Upper lobe of right lung (tissue), 1 donor: ENCODE data around the gene DPH6. TPM values are rescaled to one million over a fixed set of nuclear protein-coding genes. Genes with fewer than 3 reads are reported as not detected.

Experiments
- ATAC-seq: fragments of 200-7000 bp; cut with Tn5 transposase; one replicate; pipeline ENCODE4 v1.9.1; 2020; ENCODE audit warnings: mild to moderate bottlenecking, moderate library complexity
- DNase-seq: peaks from one replicate; pipeline ENCODE4 v3.0.0-alpha.2; 2020
- H3K27ac ChIP-seq: fragments of 200-600 bp; one replicate; pipeline ENCODE4 v1.8.0; 2022
- H3K27me3 ChIP-seq: fragments of 200-600 bp; one replicate; pipeline ENCODE4 v1.8.0; 2022; ENCODE audit warnings: mild to moderate bottlenecking
- H3K36me3 ChIP-seq: fragments of 200-600 bp; one replicate; pipeline ENCODE4 v1.8.0; 2022
- H3K4me1 ChIP-seq: fragments of 200-600 bp; one replicate; pipeline ENCODE4 v1.8.0; 2022
- H3K4me3 ChIP-seq: fragments of 200-600 bp; one replicate; pipeline ENCODE4 v1.8.0; 2022; ENCODE audit warnings: mild to moderate bottlenecking
- H3K9me3 ChIP-seq: fragments of 200-600 bp; one replicate; pipeline ENCODE4 v1.8.0; 2022
- CTCF ChIP-seq: fragments of 200-600 bp; IDR thresholded peaks from one replicate; pipeline ENCODE4 v1.8.0; 2022; ENCODE audit warnings: antibody characterized with exemption
- intact Hi-C: fragments of 100-400 bp; cut with DNase I; formaldehyde crosslinking; loops from one replicate; pipeline ENCODE4 v1.11.0; 2022
- total RNA-seq: library from RNA; stranded (reverse); fragmentation: NEBNext Ultra II Directional; extraction: Animal tissue kit (Norgen Biotek cat#: 25700); gene quantifications from one replicate; pipeline ENCODE4 v1.2.1, GENCODE V29; 2021
- donor health status: DM: no; HTN: yes; CAD: no; lungs with severe emphysema.

DPH6 gene
- total RNA-seq, 1 donor from 2014 or later, result 15.8 TPM

GRCh38 chr15:35486296-35486695 lies 59.7 kb downstream of the DPH6 start:
- TF ChIP-seq CTCF, result no peak
- intact Hi-C loops, result no loop called here
- DNase-seq (no peak), ATAC-seq (no peak)
- Histone ChIP-seq H3K4me1 (no peaks in the 10 kb centered on the region), H3K27ac (no peak overlapping the region), H3K36me3 (no peaks in the 10 kb centered on the region), H3K9me3 (no peaks in the 10 kb centered on the region), H3K4me3 (no peak overlapping the region), H3K27me3 (no peaks in the 10 kb centered on the region)

GRCh38 chr15:35485411-35485810 lies 60.6 kb downstream of the DPH6 start:
- no peaks in the 10 kb centered on the region for H3K9me3 ChIP-seq
- intact Hi-C loops, result no loop called here
- TF ChIP-seq CTCF, result no peak
- no peak overlapping the region for H3K27ac ChIP-seq
- H3K27me3 ChIP-seq, result no peaks in the 10 kb centered on the region
- no peak overlapping the region for H3K4me3 ChIP-seq
- ATAC-seq (no peak), DNase-seq (no peak)
- H3K36me3 ChIP-seq, result no peaks in the 10 kb centered on the region
- H3K4me1 ChIP-seq, result no peaks in the 10 kb centered on the region

GRCh38 chr15:35484231-35484945 lies 61.6 kb downstream of the DPH6 start:
- no peak for ATAC-seq
- H3K9me3 ChIP-seq, result no peaks in the 10 kb centered on the region
- H3K27ac ChIP-seq, result no peak overlapping the region
- H3K27me3 ChIP-seq, result no peaks in the 10 kb centered on the region
- TF ChIP-seq CTCF, result no peak
- H3K4me3 ChIP-seq, result no peak overlapping the region
- no peaks in the 10 kb centered on the region for H3K4me1 ChIP-seq
- DNase-seq, result no peak
- intact Hi-C loops, result no loop called here
- no peaks in the 10 kb centered on the region for H3K36me3 ChIP-seq

GRCh38 chr15:35481992-35482391 lies 64.0 kb downstream of the DPH6 start:
- Histone ChIP-seq H3K9me3 (no peaks in the 10 kb centered on the region), H3K4me3 (no peak overlapping the region), H3K27ac (no peak overlapping the region), H3K36me3 (no peaks in the 10 kb centered on the region), H3K4me1 (no peaks in the 10 kb centered on the region), H3K27me3 (no peaks in the 10 kb centered on the region)
- DNase-seq, result no peak
- no peak for TF ChIP-seq CTCF
- intact Hi-C loops, result no loop called here
- no peak for ATAC-seq

GRCh38 chr15:35481064-35481463 lies 64.9 kb downstream of the DPH6 start:
- no peak for DNase-seq
- Histone ChIP-seq H3K4me1 (no peaks in the 10 kb centered on the region), H3K27me3 (no peaks in the 10 kb centered on the region), H3K36me3 (no peaks in the 10 kb centered on the region), H3K4me3 (no peak overlapping the region), H3K27ac (no peak overlapping the region), H3K9me3 (no peaks in the 10 kb centered on the region)
- ATAC-seq, result no peak
- TF ChIP-seq CTCF, result no peak
- intact Hi-C loops, result no loop called here

GRCh38 chr15:35479423-35479822 lies 66.5 kb downstream of the DPH6 start:
- Histone ChIP-seq H3K9me3 (no peaks in the 10 kb centered on the region), H3K27ac (no peak overlapping the region), H3K27me3 (no peaks in the 10 kb centered on the region), H3K4me1 (no peaks in the 10 kb centered on the region), H3K4me3 (no peak overlapping the region), H3K36me3 (no peaks in the 10 kb centered on the region)
- no peak for ATAC-seq
- intact Hi-C loops, result no loop called here
- DNase-seq, result no peak
- TF ChIP-seq CTCF, result no peak
